ENCODE data around the gene SIRPB1.

DNA sequence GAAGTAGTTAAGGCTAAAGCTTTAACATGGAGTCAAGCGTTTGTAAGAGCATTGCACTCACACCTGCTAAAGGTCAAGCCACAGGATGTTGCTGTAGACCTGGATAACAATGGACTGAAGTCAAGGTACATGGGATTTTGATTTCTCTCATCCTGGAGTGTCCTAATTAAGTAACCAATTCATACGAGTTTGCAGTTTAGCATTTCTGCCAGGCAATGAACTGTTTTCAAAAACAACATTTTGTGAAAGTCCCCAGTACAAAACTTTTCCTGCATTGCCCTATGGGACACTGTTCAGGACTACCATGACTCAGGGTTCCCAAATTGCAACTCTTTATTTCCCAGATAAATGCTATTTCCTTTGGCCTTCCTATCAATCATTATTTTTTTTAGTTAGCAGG is 17.4 kb upstream of the SIRPB1 start:
- TF ChIP-seq, protein P1, sequence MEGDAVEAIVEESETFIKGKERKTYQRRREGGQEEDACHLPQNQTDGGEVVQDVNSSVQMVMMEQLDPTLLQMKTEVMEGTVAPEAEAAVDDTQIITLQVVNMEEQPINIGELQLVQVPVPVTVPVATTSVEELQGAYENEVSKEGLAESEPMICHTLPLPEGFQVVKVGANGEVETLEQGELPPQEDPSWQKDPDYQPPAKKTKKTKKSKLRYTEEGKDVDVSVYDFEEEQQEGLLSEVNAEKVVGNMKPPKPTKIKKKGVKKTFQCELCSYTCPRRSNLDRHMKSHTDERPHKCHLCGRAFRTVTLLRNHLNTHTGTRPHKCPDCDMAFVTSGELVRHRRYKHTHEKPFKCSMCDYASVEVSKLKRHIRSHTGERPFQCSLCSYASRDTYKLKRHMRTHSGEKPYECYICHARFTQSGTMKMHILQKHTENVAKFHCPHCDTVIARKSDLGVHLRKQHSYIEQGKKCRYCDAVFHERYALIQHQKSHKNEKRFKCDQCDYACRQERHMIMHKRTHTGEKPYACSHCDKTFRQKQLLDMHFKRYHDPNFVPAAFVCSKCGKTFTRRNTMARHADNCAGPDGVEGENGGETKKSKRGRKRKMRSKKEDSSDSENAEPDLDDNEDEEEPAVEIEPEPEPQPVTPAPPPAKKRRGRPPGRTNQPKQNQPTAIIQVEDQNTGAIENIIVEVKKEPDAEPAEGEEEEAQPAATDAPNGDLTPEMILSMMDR (IDR thresholded peaks at IDR 0.05) = no peak
- TF ChIP-seq POLR2A (IDR thresholded peaks at IDR 0.05) = no peak
